Chondrocyte (in vitro differentiated cells): ENCODE data around the gene PREX1. TPM values are rescaled to one million over a fixed set of nuclear protein-coding genes. Genes with fewer than 3 reads are reported as not detected.
A peak's percentile ranks its signal among the peaks of the same experiment; 100 is the strongest.

Source experiments
- DNase-seq: peaks from one replicate; pipeline ENCODE4 v3.0.0; 2021; ENCODE audit warnings: mixed read lengths, low spot score
- H3K27ac Mint-ChIP-seq: one replicate; pipeline ENCODE4 v1.8.0; 2021; ENCODE audit warnings: mild to moderate bottlenecking, moderate library complexity, mixed read lengths; ENCODE audit not compliant: unreplicated experiment
- H3K27me3 Mint-ChIP-seq: 2 replicates; pipeline ENCODE4 v1.8.0; 2021; ENCODE audit warnings: low read depth, mixed read lengths
- H3K36me3 Mint-ChIP-seq: 2 replicates; pipeline ENCODE4 v1.8.0; 2021; ENCODE audit warnings: low read depth, mixed read lengths
- H3K4me1 Mint-ChIP-seq: 2 replicates; pipeline ENCODE4 v1.8.0; 2021; ENCODE audit warnings: low read depth, mild to moderate bottlenecking, mixed read lengths
- H3K4me3 Mint-ChIP-seq: one replicate; pipeline ENCODE4 v1.8.0; 2021; ENCODE audit warnings: mild to moderate bottlenecking, moderate library complexity, mixed read lengths; ENCODE audit not compliant: unreplicated experiment
- H3K9me3 Mint-ChIP-seq: 2 replicates; pipeline ENCODE4 v1.8.0; 2021; ENCODE audit warnings: low read depth, mixed read lengths
- total RNA-seq: library from RNA; stranded (reverse); gene quantifications from 3 replicates; pipeline ENCODE4 v1.2.1, GENCODE V29; 2021
- TF ChIP-seq, protein P1 (sequence below): fragments of 200-600 bp; sonication (generic); IDR thresholded peaks from 2 replicates; pipeline ENCODE4 v1.5.0; 2021; ENCODE audit warnings: antibody characterized with exemption, mild to moderate bottlenecking, moderate library complexity

Gene PREX1
- total RNA-seq, 1 donor from 2014 or later = 3.0 TPM

DNA sequence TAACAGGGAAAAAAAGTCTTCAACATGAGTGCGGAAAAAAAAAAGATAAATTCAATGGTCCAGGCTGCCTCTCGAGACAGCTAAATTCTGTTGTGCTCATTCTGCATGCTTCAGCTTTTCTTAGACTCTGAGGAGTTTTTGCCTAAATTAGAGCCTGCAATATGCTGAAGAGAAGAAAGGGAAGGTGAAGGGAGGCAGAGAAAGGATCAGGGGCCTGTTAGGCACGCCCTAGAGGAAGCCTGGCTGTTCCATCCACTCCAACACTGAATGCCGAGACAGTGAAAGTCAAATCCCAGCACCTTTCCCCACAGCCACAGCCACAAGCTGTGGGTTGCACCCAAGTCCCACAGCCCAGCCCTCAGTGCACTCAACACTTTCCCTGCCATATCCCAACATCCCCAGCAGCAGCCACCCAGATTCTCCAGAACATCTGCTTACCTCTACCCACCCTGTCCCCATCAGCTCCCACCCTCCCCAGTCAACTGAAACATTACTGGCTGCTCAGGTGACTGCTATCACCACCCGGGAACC is 37.3 kb downstream of the PREX1 start:
- peaks cover 4% of the 10 kb centered on the region for H3K27me3 Mint-ChIP-seq
- no peak overlapping the region for H3K27ac Mint-ChIP-seq
- DNase-seq = no peak
- H3K36me3 Mint-ChIP-seq = no peaks in the 10 kb centered on the region
- H3K9me3 Mint-ChIP-seq = no peaks in the 10 kb centered on the region
- peaks cover 52% of the 10 kb centered on the region for H3K4me1 Mint-ChIP-seq
- no peak overlapping the region for H3K4me3 Mint-ChIP-seq
- TF ChIP-seq, protein P1, sequence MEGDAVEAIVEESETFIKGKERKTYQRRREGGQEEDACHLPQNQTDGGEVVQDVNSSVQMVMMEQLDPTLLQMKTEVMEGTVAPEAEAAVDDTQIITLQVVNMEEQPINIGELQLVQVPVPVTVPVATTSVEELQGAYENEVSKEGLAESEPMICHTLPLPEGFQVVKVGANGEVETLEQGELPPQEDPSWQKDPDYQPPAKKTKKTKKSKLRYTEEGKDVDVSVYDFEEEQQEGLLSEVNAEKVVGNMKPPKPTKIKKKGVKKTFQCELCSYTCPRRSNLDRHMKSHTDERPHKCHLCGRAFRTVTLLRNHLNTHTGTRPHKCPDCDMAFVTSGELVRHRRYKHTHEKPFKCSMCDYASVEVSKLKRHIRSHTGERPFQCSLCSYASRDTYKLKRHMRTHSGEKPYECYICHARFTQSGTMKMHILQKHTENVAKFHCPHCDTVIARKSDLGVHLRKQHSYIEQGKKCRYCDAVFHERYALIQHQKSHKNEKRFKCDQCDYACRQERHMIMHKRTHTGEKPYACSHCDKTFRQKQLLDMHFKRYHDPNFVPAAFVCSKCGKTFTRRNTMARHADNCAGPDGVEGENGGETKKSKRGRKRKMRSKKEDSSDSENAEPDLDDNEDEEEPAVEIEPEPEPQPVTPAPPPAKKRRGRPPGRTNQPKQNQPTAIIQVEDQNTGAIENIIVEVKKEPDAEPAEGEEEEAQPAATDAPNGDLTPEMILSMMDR = no peak

DNA sequence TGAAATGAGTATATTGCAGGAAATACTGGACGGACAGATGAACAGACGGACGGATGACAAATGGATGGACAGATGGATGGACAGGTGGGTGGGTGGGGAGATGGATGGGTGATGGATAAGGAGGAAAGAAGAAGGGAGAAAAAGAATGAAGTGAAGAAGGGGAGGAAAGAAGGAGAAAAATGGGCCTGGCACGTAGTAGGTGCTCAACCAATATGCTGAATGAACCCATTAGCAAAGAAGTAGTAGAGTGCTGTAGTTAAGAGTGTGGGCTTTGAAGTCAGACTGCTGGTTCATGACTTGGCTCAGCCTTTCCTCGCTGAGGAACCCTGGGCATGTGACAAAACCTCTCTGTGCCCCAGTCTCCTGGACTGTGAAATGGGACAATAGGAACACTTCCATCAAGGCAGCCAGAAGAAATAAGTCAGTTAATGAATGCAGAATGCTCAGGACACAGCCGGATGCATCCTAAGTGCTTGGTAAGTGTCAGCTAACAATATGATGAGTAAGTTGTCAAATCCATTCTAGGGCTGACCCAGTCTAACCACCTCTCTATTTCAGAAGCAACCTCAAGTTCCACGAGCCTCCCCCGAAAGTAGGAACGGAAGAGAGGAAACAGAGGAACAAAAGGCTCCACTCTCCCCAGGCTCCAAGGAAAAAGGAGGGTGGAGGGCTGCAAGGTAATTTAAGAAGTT is 37.9 kb downstream of the PREX1 start:
- no peaks in the 10 kb centered on the region for H3K9me3 Mint-ChIP-seq
- peaks cover 52% of the 10 kb centered on the region for H3K4me1 Mint-ChIP-seq
- H3K27me3 Mint-ChIP-seq = peaks cover 4% of the 10 kb centered on the region
- no peak for DNase-seq
- TF ChIP-seq, protein P1 = no peak
- H3K36me3 Mint-ChIP-seq = no peaks in the 10 kb centered on the region
- H3K27ac Mint-ChIP-seq = no peak overlapping the region
- H3K4me3 Mint-ChIP-seq = no peak overlapping the region

DNA sequence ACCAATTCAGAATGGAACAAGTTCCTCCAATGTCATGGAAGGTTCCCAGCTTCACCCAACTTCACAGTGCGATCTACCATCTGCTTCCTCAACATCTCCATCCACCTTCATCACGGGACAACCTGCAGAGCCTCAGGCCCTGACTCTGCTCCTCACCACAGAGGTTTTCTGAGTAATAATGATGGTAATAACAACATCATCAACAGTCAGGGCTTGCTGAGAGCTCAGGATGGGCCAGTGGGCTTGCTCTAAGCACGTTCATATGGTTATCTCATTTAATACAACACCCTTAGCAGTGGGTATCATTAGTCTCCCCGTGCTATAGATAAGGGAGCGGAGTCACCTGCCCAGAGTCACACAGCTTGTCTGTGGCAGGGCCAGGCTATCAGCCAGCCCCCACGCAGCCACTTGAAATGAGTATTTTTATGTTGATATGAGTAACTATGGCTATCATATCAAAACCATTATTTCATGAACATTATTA is 38.6 kb downstream of the PREX1 start:
- no peak overlapping the region for H3K27ac Mint-ChIP-seq
- H3K36me3 Mint-ChIP-seq = no peaks in the 10 kb centered on the region
- H3K27me3 Mint-ChIP-seq = peaks cover 4% of the 10 kb centered on the region
- TF ChIP-seq, protein P1 = no peak
- H3K4me1 Mint-ChIP-seq = peaks cover 49% of the 10 kb centered on the region
- H3K9me3 Mint-ChIP-seq = no peaks in the 10 kb centered on the region
- H3K4me3 Mint-ChIP-seq = no peak overlapping the region
- DNase-seq = peak; percentile 15

DNA sequence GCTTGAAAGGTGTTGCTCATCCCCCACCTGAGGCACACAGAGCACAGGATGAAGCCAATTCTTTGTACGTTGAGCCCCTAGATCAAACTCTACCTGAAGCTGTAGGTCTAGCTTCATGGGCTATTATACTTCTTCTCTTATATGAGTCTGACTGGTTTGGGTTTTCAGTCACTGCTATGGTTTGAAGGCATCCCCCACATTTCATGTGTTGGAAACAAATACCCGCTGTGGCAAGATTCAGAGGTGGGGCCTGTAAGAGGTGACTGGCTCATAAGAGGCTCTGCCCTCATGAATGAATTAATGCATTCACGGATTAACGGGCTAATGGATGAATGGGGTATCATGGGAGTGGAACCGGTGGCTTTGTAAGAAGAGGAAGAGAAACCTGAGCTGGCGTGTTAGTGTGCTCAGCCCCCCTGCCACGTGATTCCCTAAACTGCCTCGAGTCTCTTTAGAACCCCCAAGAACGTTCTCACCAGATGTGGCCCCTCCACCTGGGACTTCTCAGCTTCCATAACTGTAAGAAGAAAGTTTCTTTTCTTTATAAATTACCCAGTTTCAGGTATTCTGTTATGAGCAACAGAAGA is 39.2 kb downstream of the PREX1 start:
- H3K4me3 Mint-ChIP-seq = no peak overlapping the region

DNA sequence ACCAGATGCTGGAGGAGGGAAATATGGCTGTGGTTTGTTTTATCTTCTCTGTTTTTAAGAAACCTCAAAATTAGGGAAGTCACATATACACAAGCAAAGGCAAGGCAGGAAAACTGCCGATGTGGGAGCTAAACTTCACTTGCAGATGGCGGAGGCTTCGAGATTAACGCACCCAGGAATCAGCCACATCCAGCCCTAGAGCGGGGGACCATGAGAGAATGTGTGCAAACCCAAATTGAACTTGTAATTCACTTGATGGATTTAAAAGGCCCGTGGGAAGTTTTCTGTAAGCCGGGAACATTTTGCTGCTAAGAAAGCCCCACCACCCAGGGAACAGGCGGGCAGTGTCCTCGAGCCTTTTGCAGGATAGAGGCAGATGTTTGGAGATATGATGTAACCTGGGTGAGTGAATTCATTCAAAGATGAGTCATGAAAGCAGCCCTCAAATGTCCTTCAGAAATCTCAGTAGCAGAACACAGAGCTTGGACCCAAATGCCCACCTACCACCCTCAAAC is 39.9 kb downstream of the PREX1 start:
- Mint-ChIP-seq H3K4me1 (peaks cover 43% of the 10 kb centered on the region), H3K36me3 (no peaks in the 10 kb centered on the region), H3K9me3 (no peaks in the 10 kb centered on the region), H3K27me3 (peaks cover 4% of the 10 kb centered on the region), H3K27ac (peak overlapping the region; percentile 69), H3K4me3 (no peak overlapping the region)
- TF ChIP-seq, protein P1 = no peak
- DNase-seq = peak; percentile 22

More for the DNA sequence above, 39.2 kb downstream of the PREX1 start:
- H3K4me1 Mint-ChIP-seq = peaks cover 43% of the 10 kb centered on the region
- H3K27ac Mint-ChIP-seq = no peak overlapping the region
- TF ChIP-seq, protein P1 = no peak
- no peaks in the 10 kb centered on the region for H3K36me3 Mint-ChIP-seq
- DNase-seq = peak; percentile 6
- H3K9me3 Mint-ChIP-seq = no peaks in the 10 kb centered on the region
- H3K27me3 Mint-ChIP-seq = peaks cover 4% of the 10 kb centered on the region
